CD4-positive, CD25-positive, alpha-beta regulatory T cell (primary cell): ENCODE measurements around the gene CASS4. TPM values are rescaled to one million over a fixed set of nuclear protein-coding genes. Genes with fewer than 3 reads are reported as not detected.
"Not testable (repeated sequence)": the region's sequence is repeated elsewhere in the genome, so short reads cannot be mapped to it uniquely, and the experiment has no call there.

Experiments used
- ATAC-seq, 2 donors: fragments of 150-1000 bp; cut with Tn5 transposase; one replicate each; pipeline ENCODE4 v1.10.0; 2021; ENCODE audit warnings: low read depth in 2 of 2, moderate number of reproducible peaks in 2 of 2, moderate library complexity in 1 of 2
- DNase-seq, 3 donors: peaks; one replicate each; pipeline versions ENCODE4 v3.0.0 to v3.0.0-alpha.2; 2012 to 2022; ENCODE audit warnings: mixed read lengths in 1 of 3
- H3K27ac ChIP-seq: one replicate; pipeline ENCODE4 v1.7.0; 2013; ENCODE audit warnings: mild to moderate bottlenecking, low read length; ENCODE audit not compliant: insufficient read depth, poor library complexity, severe bottlenecking
- H3K27me3 ChIP-seq: one replicate; pipeline ENCODE4 v1.7.0; 2013; ENCODE audit warnings: low read length; ENCODE audit not compliant: control insufficient read depth, insufficient read depth
- H3K36me3 ChIP-seq: one replicate; pipeline ENCODE4 v1.7.0; 2013; ENCODE audit warnings: mild to moderate bottlenecking, low read length, moderate library complexity; ENCODE audit not compliant: control insufficient read depth, insufficient read depth
- H3K4me1 ChIP-seq: 2 replicates; pipeline ENCODE4 v1.7.0; 2013; ENCODE audit warnings: mild to moderate bottlenecking, low read length; ENCODE audit not compliant: insufficient read depth, control insufficient read depth, poor library complexity, severe bottlenecking
- H3K4me3 ChIP-seq: one replicate; pipeline ENCODE4 v1.7.0; 2013; ENCODE audit warnings: low read depth, mild to moderate bottlenecking, low read length, moderate library complexity
- H3K9me3 ChIP-seq, 2 experiments: 1 replicate in 1 of 2; 2 replicates in 1 of 2; pipeline ENCODE4 v1.7.0; 2013; ENCODE audit warnings: low read length in 2 of 2, mild to moderate bottlenecking in 1 of 2, moderate library complexity in 1 of 2; ENCODE audit not compliant: control insufficient read depth in 2 of 2
- H3K27ac Mint-ChIP-seq, 3 donors: one replicate each; pipeline ENCODE4 v1.8.0; 2020 to 2022; ENCODE audit warnings: mild to moderate bottlenecking in 3 of 3, mixed read lengths in 3 of 3, moderate library complexity in 2 of 3
- H3K27me3 Mint-ChIP-seq: one replicate; pipeline ENCODE4 v1.8.0; 2022; ENCODE audit warnings: mild to moderate bottlenecking, mixed read lengths
- H3K36me3 Mint-ChIP-seq: one replicate; pipeline ENCODE4 v1.8.0; 2020; ENCODE audit warnings: mixed read lengths
- H3K4me1 Mint-ChIP-seq, 4 donors: one replicate each; pipeline ENCODE4 v1.8.0; 2020 to 2022; ENCODE audit warnings: mixed read lengths in 4 of 4, mild to moderate bottlenecking in 1 of 4
- H3K4me3 Mint-ChIP-seq, 4 donors: one replicate each; pipeline ENCODE4 v1.8.0; 2020 to 2022; ENCODE audit warnings: mild to moderate bottlenecking in 4 of 4, mixed read lengths in 4 of 4, moderate library complexity in 3 of 4
- H3K9me3 Mint-ChIP-seq, 7 donors: one replicate each; pipeline ENCODE4 v1.8.0; 2020 to 2022; ENCODE audit warnings: mixed read lengths in 7 of 7, mild to moderate bottlenecking in 3 of 7, moderate library complexity in 2 of 7
- polyA plus RNA-seq, 4 donors: library from polyadenylated mRNA; unstranded; fragments of 300-500 nt; fragmentation: Illumina TruSeq; gene quantifications; one replicate each; pipeline ENCODE4 v1.2.3, GENCODE V29; 2021
- total RNA-seq: library from RNA; stranded (reverse); gene quantifications from one replicate; pipeline ENCODE4 v1.2.3, GENCODE V29; 2022

CASS4 gene
- total and polyA plus RNA-seq, 5 donors from 2014 or later: 0.96 to 9.8 (median 3.8) TPM

DNA sequence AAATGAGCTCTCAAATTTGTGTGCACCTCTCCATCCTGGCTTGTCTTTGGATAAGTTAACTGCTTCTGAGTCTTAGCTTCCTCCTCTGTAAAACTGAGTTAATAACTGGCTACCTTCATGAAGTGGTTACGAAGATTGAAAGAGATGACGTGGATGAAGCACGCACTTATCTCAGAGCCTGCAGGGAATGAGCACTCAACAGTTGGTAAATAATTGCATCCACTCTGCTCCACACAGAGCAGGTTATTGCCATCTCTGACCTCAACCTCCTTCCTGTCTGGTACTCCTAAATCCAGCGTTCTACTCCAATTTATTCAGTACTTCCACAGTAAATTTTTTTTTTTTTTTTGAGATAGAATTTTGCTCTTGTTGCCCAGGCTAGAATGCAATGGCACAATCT, 26.9 kb upstream of the CASS4 start:
- peak overlapping the region in 1 of 3 donors; percentile 38 for H3K27ac Mint-ChIP-seq
- no peak overlapping the region for H3K4me3 Mint-ChIP-seq
- H3K4me1 ChIP-seq: no peaks in the 10 kb centered on the region
- H3K4me1 Mint-ChIP-seq: peaks cover 0 to 23% (median 5%) of the 10 kb centered on the region in 4 donors
- ATAC-seq (no peak), DNase-seq (no peak)
- H3K9me3 ChIP-seq: no peaks in the 10 kb centered on the region
- H3K27me3 ChIP-seq: no peaks in the 10 kb centered on the region
- no peaks in the 10 kb centered on the region for H3K27me3 Mint-ChIP-seq
- peaks cover 5% of the 10 kb centered on the region for H3K36me3 ChIP-seq
- H3K9me3 Mint-ChIP-seq: no peaks in the 10 kb centered on the region
- H3K36me3 Mint-ChIP-seq: peaks cover 13% of the 10 kb centered on the region
- no peak overlapping the region for H3K4me3 ChIP-seq
- H3K27ac ChIP-seq: no peak overlapping the region

DNA sequence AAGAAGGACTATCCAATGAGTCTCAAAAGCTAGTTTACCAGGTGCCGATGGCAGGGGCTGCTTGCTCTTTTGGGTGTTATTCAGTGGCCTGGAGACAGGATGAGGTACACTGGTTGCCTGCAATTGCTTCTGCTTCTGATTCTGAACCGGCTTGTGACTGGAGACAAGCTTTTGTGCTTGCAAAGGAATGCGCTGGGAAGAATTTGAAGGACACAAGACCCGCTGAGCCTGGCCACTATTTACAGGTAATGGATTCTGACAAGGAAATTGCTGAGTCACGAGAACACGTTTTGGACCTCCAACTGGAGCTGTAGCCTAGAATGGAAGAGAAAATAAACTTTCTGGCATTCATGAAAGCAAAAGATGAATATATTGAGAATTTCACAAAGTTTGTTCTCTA, 25.8 kb upstream of the CASS4 start:
- H3K4me3 ChIP-seq: no peak overlapping the region
- ATAC-seq: no peak
- H3K27me3 ChIP-seq: no peaks in the 10 kb centered on the region
- Mint-ChIP-seq H3K9me3 (no peaks in the 10 kb centered on the region), H3K4me3 (peak overlapping the region in 1 of 4 donors; percentile 50), H3K36me3 (peaks cover 13% of the 10 kb centered on the region), H3K27me3 (no peaks in the 10 kb centered on the region), H3K4me1 (peaks cover 0 to 22% (median 8%) of the 10 kb centered on the region in 4 donors), H3K27ac (no peak overlapping the region)
- H3K27ac ChIP-seq: no peak overlapping the region
- H3K36me3 ChIP-seq: peaks cover 5% of the 10 kb centered on the region
- H3K4me1 ChIP-seq: peaks cover 5% of the 10 kb centered on the region
- DNase-seq: no peak
- no peaks in the 10 kb centered on the region for H3K9me3 ChIP-seq

DNA sequence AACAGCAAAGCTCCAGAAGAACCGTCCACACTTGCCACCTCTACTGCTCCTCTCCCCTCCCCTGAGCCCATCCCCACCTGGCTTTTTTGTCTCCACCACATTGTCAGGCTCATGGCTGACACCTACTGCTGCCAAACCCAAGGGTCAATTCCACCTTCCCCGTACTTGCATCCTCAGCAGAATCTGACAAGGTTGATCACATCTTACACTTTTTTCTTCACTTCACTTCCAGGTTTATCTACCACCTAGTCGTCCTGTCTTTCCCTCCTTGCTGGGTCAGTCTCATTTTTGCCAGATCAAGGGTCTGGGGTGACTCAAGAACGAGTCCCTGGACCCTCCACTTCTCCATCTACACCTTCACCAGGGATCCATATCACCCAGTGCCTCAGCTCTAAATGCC, 23.2 kb upstream of the CASS4 start:
- H3K4me1 ChIP-seq: peaks cover 14% of the 10 kb centered on the region
- no peaks in the 10 kb centered on the region for H3K27me3 ChIP-seq
- Mint-ChIP-seq H3K4me3 (peak overlapping the region in 1 of 4 donors; percentile 67), H3K36me3 (peaks cover 16% of the 10 kb centered on the region), H3K27me3 (no peaks in the 10 kb centered on the region), H3K27ac (peak overlapping the region in 1 of 3 donors; percentile 16), H3K4me1 (peaks cover 4 to 18% (median 13%) of the 10 kb centered on the region in 4 donors), H3K9me3 (no peaks in the 10 kb centered on the region)
- H3K9me3 ChIP-seq: no peaks in the 10 kb centered on the region
- ATAC-seq (no peak), DNase-seq (no peak)
- no peak overlapping the region for H3K27ac ChIP-seq
- H3K36me3 ChIP-seq: peaks cover 5% of the 10 kb centered on the region
- no peak overlapping the region for H3K4me3 ChIP-seq

GRCh38 chr20:56389807-56390206, 22.3 kb upstream of the CASS4 start:
- no peak for DNase-seq
- H3K4me3 Mint-ChIP-seq: peak overlapping the region in 2 of 4 donors; percentile 1 to 43
- peak overlapping the region; percentile 11 to 42 (median 21) for H3K27ac Mint-ChIP-seq
- Histone ChIP-seq H3K36me3 (peaks cover 5% of the 10 kb centered on the region), H3K9me3 (no peaks in the 10 kb centered on the region), H3K27ac (no peak overlapping the region), H3K4me3 (no peak overlapping the region), H3K27me3 (no peaks in the 10 kb centered on the region), H3K4me1 (peaks cover 21% of the 10 kb centered on the region)
- H3K4me1 Mint-ChIP-seq: peaks cover 4 to 21% (median 21%) of the 10 kb centered on the region in 4 donors
- no peak for ATAC-seq
- no peaks in the 10 kb centered on the region for H3K27me3 Mint-ChIP-seq
- no peaks in the 10 kb centered on the region for H3K9me3 Mint-ChIP-seq
- H3K36me3 Mint-ChIP-seq: peaks cover 14% of the 10 kb centered on the region

GRCh38 chr20:56390396-56390795, 21.7 kb upstream of the CASS4 start:
- peak overlapping the region; percentile 94 for H3K4me3 ChIP-seq
- ATAC-seq, H3K27me3 ChIP-seq: not testable (repeated sequence)

DNA sequence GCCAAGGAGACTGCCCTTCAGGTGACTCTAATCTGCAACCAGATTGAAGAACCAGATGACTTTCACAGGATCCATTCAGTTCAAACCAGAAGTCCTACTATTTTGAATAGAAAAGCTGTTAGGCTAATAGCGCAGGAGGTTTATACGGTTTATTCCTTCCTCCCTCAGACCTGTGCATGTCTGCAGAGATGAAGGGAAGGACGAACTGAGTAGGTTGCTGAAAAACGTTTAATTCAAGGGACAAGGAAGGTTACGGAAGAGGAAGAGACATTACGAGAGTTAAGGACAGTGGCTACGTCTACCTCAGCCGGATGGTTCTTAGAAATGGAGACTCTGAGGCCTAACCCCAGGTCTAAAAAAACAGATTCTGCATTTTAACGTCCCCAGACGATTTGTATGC, 21.0 kb upstream of the CASS4 start:
- H3K36me3 Mint-ChIP-seq: peaks cover 15% of the 10 kb centered on the region
- H3K4me1 Mint-ChIP-seq: peaks cover 4 to 33% (median 26%) of the 10 kb centered on the region in 4 donors

More at GRCh38 chr20:56390396-56390795, 21.7 kb upstream of the CASS4 start:
- H3K36me3 Mint-ChIP-seq: peaks cover 12% of the 10 kb centered on the region
- H3K4me3 Mint-ChIP-seq: peak overlapping the region in 2 of 4 donors; percentile 1 to 43
- peaks cover 21% of the 10 kb centered on the region for H3K4me1 ChIP-seq
- H3K27me3 Mint-ChIP-seq, H3K36me3 ChIP-seq, H3K27ac ChIP-seq, H3K9me3 Mint-ChIP-seq, DNase-seq, H3K9me3 ChIP-seq: not testable (repeated sequence)
- H3K4me1 Mint-ChIP-seq: peaks cover 4 to 27% (median 25%) of the 10 kb centered on the region in 4 donors
- peak overlapping the region in 1 of 3 donors; percentile 42 for H3K27ac Mint-ChIP-seq

GRCh38 chr20:56391596-56392131, 20.4 kb upstream of the CASS4 start:
- no peak overlapping the region for H3K4me3 Mint-ChIP-seq
- Histone ChIP-seq H3K27me3 (no peaks in the 10 kb centered on the region), H3K4me1 (peaks cover 21% of the 10 kb centered on the region), H3K9me3 (no peaks in the 10 kb centered on the region), H3K36me3 (peaks cover 16% of the 10 kb centered on the region), H3K27ac (peak overlapping the region; percentile 96), H3K4me3 (peak overlapping the region; percentile 94)
- H3K4me1 Mint-ChIP-seq: peaks cover 4 to 34% (median 26%) of the 10 kb centered on the region in 4 donors
- no peaks in the 10 kb centered on the region for H3K27me3 Mint-ChIP-seq
- peaks cover 17% of the 10 kb centered on the region for H3K36me3 Mint-ChIP-seq
- ATAC-seq: peak; percentile 4
- H3K27ac Mint-ChIP-seq: no peak overlapping the region
- DNase-seq: no peak
- H3K9me3 Mint-ChIP-seq: no peaks in the 10 kb centered on the region

More for the DNA sequence above, 21.0 kb upstream of the CASS4 start:
- no peaks in the 10 kb centered on the region for H3K27me3 Mint-ChIP-seq
- H3K9me3 Mint-ChIP-seq: no peaks in the 10 kb centered on the region
- Histone ChIP-seq H3K27ac (peak overlapping the region; percentile 96), H3K27me3 (no peaks in the 10 kb centered on the region), H3K4me1 (peaks cover 21% of the 10 kb centered on the region), H3K9me3 (no peaks in the 10 kb centered on the region), H3K36me3 (peaks cover 13% of the 10 kb centered on the region), H3K4me3 (peak overlapping the region; percentile 94)
- DNase-seq: peak in 1 of 3 donors; percentile 17
- no peak overlapping the region for H3K27ac Mint-ChIP-seq
- no peak for ATAC-seq
- H3K4me3 Mint-ChIP-seq: peak overlapping the region in 1 of 4 donors; percentile 38
